Measurements from ENCODE around the gene SELENON.
A peak's percentile ranks its signal among the peaks of the same experiment; 100 is the strongest.

SELENON gene, protein sequence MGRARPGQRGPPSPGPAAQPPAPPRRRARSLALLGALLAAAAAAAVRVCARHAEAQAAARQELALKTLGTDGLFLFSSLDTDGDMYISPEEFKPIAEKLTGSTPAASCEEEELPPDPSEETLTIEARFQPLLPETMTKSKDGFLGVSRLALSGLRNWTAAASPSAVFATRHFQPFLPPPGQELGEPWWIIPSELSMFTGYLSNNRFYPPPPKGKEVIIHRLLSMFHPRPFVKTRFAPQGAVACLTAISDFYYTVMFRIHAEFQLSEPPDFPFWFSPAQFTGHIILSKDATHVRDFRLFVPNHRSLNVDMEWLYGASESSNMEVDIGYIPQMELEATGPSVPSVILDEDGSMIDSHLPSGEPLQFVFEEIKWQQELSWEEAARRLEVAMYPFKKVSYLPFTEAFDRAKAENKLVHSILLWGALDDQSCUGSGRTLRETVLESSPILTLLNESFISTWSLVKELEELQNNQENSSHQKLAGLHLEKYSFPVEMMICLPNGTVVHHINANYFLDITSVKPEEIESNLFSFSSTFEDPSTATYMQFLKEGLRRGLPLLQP

DNA sequence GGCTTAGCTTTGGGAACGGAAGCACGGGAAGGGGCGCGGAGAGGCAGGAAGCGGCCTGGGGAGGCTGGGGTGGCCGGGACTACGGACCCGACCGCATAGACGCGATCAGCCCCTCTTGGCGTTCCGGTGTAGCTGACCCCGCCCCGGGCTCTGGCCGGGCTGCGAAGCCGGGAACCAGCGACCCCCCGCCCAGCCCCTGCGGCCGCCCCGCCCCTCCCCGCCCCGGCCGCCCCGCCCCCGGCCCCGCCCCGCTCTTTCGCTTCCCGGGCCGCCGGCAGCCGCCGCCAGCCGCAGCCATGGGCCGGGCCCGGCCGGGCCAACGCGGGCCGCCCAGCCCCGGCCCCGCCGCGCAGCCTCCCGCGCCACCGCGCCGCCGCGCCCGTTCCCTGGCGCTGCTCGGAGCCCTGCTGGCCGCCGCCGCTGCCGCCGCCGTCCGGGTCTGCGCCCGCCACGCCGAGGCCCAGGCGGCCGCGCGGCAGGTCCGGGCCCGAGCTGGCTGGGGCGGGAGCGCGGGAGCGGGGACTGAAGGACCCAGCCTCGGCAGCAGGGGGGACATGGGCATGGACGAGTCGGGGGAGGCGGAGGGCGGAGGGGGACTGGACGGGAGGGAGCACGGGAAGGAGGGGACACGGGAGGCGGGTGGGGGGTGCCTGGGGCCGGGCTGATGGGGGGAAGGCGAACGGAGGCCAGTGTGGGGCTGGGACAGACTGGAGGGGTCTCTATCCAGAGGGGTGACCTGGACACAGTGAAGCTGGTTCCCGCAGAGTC is at the start of gene SELENON:
Gene SELENON, plus strand, starts transcription at position 259 of the 768 bp plus-strand sequence. Its CDS starts 38 bp downstream, at position 297.
- Histone ChIP-seq H3F3A (ENCODE audit: insufficient read depth, low read length) (no peaks in the 10 kb centered on the region), H3K4me3 (ENCODE audit: low read depth, low read length, poor library complexity, severe bottlenecking) (peak within 1 kb of the TSS; percentile 61), H3K9me3 (ENCODE audit: low read length) (no peaks in the 10 kb centered on the region), H3K9ac (ENCODE audit: low read length) (peak within 1 kb of the TSS; percentile 26; the same call in 1 of the 2 replicates), H4K20me1 (ENCODE audit: insufficient read depth, low read length) (no peaks in the 10 kb centered on the region), H3K36me3 (ENCODE audit: insufficient read depth, low read length) (no peaks in the 10 kb centered on the region), H3K27me3 (ENCODE audit: insufficient read depth, low read length) (no peaks in the 10 kb centered on the region), H3K27ac (ENCODE audit: low read depth, low read length, poor library complexity, severe bottlenecking) (no peak within 1 kb of the TSS), H3K4me2 (ENCODE audit: low read length) (peak within 1 kb of the TSS; percentile 55), H2AFZ (ENCODE audit: low read length) (no peak within 1 kb of the TSS), H3K79me2 (ENCODE audit: insufficient read depth, low read length) (no peaks in the 10 kb centered on the region), H3K9me2 (ENCODE audit: low read depth, low read length) (no peaks in the 10 kb centered on the region), H3K4me1 (ENCODE audit: insufficient read depth, low read length, severe bottlenecking) (peaks cover 34% of the 10 kb centered on the region)
- TF ChIP-seq, protein P1, sequence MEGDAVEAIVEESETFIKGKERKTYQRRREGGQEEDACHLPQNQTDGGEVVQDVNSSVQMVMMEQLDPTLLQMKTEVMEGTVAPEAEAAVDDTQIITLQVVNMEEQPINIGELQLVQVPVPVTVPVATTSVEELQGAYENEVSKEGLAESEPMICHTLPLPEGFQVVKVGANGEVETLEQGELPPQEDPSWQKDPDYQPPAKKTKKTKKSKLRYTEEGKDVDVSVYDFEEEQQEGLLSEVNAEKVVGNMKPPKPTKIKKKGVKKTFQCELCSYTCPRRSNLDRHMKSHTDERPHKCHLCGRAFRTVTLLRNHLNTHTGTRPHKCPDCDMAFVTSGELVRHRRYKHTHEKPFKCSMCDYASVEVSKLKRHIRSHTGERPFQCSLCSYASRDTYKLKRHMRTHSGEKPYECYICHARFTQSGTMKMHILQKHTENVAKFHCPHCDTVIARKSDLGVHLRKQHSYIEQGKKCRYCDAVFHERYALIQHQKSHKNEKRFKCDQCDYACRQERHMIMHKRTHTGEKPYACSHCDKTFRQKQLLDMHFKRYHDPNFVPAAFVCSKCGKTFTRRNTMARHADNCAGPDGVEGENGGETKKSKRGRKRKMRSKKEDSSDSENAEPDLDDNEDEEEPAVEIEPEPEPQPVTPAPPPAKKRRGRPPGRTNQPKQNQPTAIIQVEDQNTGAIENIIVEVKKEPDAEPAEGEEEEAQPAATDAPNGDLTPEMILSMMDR (IDR thresholded peaks at IDR 0.05; ENCODE audit: low read length) = no peak
- TF ChIP-seq EZH2 (IDR thresholded peaks at IDR 0.05; ENCODE audit: borderline replicate concordance, low read length) = no peak

DNA sequence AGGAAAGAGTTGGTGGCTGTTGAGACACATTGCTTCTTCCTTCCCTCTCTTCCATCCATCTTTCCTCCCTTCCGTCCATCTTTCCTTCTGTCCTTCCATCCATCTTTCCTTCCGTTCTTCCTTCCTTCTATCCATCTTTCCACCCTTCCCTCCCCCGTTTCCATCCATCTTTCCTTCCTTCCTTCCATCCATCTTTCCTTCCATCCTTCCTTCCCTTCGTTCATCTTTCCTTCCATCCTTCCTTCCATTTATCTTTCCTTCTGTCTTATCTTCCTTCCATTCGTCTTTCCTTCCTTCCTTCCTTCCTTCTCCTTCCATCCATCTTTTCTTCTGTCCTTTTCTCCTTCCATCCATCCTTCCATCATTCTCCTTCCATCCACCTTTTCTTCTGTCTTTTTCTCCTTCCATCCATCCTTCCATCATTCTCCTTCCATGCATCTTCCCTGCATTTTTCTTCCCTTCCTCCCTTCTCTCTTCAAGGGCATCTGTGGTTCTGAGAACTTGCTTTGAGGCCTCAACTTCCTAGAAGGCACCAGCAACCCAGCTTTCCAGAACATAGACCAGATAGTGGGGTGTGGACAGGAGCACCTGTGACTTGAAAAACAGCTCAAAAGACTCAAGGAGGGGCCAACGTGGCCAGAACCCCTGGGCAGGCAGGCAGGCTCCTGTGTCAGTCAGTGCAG is 48.9 kb upstream of the SELENON start:
- Histone ChIP-seq H3K9me3 (ENCODE audit: low read length) (no peaks in the 10 kb centered on the region), H3K9me2 (ENCODE audit: low read depth, low read length) (no peaks in the 10 kb centered on the region), H3K4me3 (ENCODE audit: low read depth, low read length, poor library complexity, severe bottlenecking) (no peak overlapping the region), H3K36me3 (ENCODE audit: insufficient read depth, low read length) (no peaks in the 10 kb centered on the region), H3K9ac (ENCODE audit: low read length) (no peak overlapping the region), H4K20me1 (ENCODE audit: insufficient read depth, low read length) (no peaks in the 10 kb centered on the region), H2AFZ (ENCODE audit: low read length) (no peak overlapping the region), H3K27me3 (ENCODE audit: insufficient read depth, low read length) (no peaks in the 10 kb centered on the region; the same call in 1 of the 2 replicates), H3K4me2 (ENCODE audit: low read length) (no peak overlapping the region), H3K79me2 (ENCODE audit: insufficient read depth, low read length) (no peaks in the 10 kb centered on the region), H3K27ac (ENCODE audit: low read depth, low read length, poor library complexity, severe bottlenecking) (no peak overlapping the region), H3F3A (ENCODE audit: insufficient read depth, low read length) (no peaks in the 10 kb centered on the region), H3K4me1 (ENCODE audit: insufficient read depth, low read length, severe bottlenecking) (no peaks in the 10 kb centered on the region)
- TF ChIP-seq, protein P1 (IDR thresholded peaks at IDR 0.05; ENCODE audit: low read length) = no peak
- no peak for TF ChIP-seq EZH2 (IDR thresholded peaks at IDR 0.05; ENCODE audit: borderline replicate concordance, low read length)

DNA sequence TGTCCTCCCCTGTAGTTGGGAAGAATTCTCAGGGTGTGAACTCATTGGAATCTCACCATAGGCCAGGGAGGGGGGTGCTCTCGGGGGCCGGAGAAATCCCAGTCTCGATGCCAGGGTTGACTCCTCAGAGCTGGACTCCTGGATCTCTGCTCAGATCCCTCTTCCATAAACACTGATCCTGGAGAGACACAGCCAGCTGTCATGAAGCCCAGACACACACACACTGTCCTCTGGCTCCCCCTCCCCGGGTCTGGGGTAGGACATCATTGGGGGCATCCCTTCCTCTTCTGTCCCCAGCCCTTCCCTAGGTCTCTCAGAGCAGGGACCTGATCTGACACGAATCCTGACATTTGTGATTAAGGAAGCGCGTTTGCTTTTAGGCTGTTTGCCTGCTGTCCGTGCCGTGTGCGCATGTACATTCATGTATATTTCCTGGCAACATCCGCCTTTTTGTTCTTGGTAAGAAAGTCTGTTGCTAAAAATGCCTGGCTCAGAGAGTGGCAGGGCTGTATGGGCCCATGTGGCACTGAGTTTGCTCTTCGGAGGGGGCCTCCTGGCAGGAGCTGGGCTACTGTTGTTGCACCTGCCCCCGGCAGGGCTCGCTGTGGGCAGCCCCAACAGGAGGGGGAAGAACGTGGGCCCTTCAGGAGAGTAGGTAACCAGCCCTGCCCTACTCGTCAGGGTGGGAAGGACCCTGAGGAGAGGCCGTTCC is 45.4 kb upstream of the SELENON start:
- Histone ChIP-seq H3K27ac (ENCODE audit: low read depth, low read length, poor library complexity, severe bottlenecking) (no peak overlapping the region), H3K4me1 (ENCODE audit: insufficient read depth, low read length, severe bottlenecking) (no peaks in the 10 kb centered on the region), H3K9ac (ENCODE audit: low read length) (no peak overlapping the region), H2AFZ (ENCODE audit: low read length) (no peak overlapping the region), H3K4me2 (ENCODE audit: low read length) (no peak overlapping the region), H4K20me1 (ENCODE audit: insufficient read depth, low read length) (no peaks in the 10 kb centered on the region), H3K4me3 (ENCODE audit: low read depth, low read length, poor library complexity, severe bottlenecking) (no peak overlapping the region), H3K9me3 (ENCODE audit: low read length) (no peaks in the 10 kb centered on the region), H3K9me2 (ENCODE audit: low read depth, low read length) (no peaks in the 10 kb centered on the region), H3F3A (ENCODE audit: insufficient read depth, low read length) (no peaks in the 10 kb centered on the region), H3K79me2 (ENCODE audit: insufficient read depth, low read length) (no peaks in the 10 kb centered on the region), H3K27me3 (ENCODE audit: insufficient read depth, low read length) (no peaks in the 10 kb centered on the region; the same call in 1 of the 2 replicates), H3K36me3 (ENCODE audit: insufficient read depth, low read length) (no peaks in the 10 kb centered on the region)
- TF ChIP-seq EZH2 (IDR thresholded peaks at IDR 0.05; ENCODE audit: borderline replicate concordance, low read length) = no peak
- TF ChIP-seq, protein P1 (IDR thresholded peaks at IDR 0.05; ENCODE audit: low read length) = 0 out of 2 replicates have a peak, but pooled peaks have one; percentile 15

Data from OCI-LY1 (cell line).